ENCODE data around the gene PMS1.
"Not testable (repeated sequence)": the region's sequence is repeated elsewhere in the genome, so short reads cannot be mapped to it uniquely, and the experiment has no call there.

Gene PMS1

GRCh38 chr2:189783927-189784867 is at the start of gene PMS1, which contains the start of gene ORMDL1:
Gene PMS1, plus strand, starts transcription at chr2:189784450. Its CDS starts 7,360 bp downstream, at chr2:189791810.
Gene ORMDL1, minus strand, starts transcription at chr2:189784339. Its CDS starts 1,744 bp downstream, at chr2:189782595.
- DNase-seq, result peak; percentile 97

- no peak for DNase-seq
Measured at GRCh38 chr2:189751080-189751658, 33.1 kb upstream of the PMS1 start.

GRCh38 chr2:189756311-189756952 is 27.8 kb upstream of the PMS1 start:
- DNase-seq, result no peak

- not testable (repeated sequence) for DNase-seq
Measured at GRCh38 chr2:189760154-189760553, 24.1 kb upstream of the PMS1 start.

GRCh38 chr2:189762229-189762550 is 22.1 kb upstream of the PMS1 start:
- DNase-seq, result no peak

- peak; percentile 89 to 91 for DNase-seq
Measured at GRCh38 chr2:189762551-189763298, 21.5 kb upstream of the PMS1 start, which contains the start of gene OSGEPL1. Gene OSGEPL1, minus strand, starts transcription at chr2:189762792. Its CDS starts 1,152 bp downstream, at chr2:189761640.

- DNase-seq, result no peak
Measured at GRCh38 chr2:189763908-189764661, 20.2 kb upstream of the PMS1 start.

GRCh38 chr2:189770590-189771322 is 13.5 kb upstream of the PMS1 start:
- no peak for DNase-seq

GRCh38 chr2:189772212-189772611 is 12.0 kb upstream of the PMS1 start:
- DNase-seq, result no peak

- no peak for DNase-seq
Measured at GRCh38 chr2:189782221-189782671, 2.0 kb upstream of the PMS1 start.

GRCh38 chr2:189783451-189783926 is 761 bp upstream of the PMS1 start:
- DNase-seq, result peak in 1 of 2 donors; percentile 41

- no peak for DNase-seq
Measured at GRCh38 chr2:189791338-189792042, 7.2 kb downstream of the PMS1 start.

GRCh38 chr2:189794310-189794709 is 10.1 kb downstream of the PMS1 start:
- DNase-seq, result no peak

- DNase-seq, result peak in 1 of 2 donors; percentile 7
Measured at GRCh38 chr2:189797902-189798301, 13.7 kb downstream of the PMS1 start.

- DNase-seq, result peak in 1 of 2 donors; percentile 59
Measured at GRCh38 chr2:189798312-189799029, 14.2 kb downstream of the PMS1 start.

- DNase-seq, result no peak
Measured at GRCh38 chr2:189799030-189799331, 14.7 kb downstream of the PMS1 start.

GRCh38 chr2:189799531-189799930 is 15.3 kb downstream of the PMS1 start:
- DNase-seq, result no peak

GRCh38 chr2:189802396-189802912 is 18.2 kb downstream of the PMS1 start:
- no peak for DNase-seq

GRCh38 chr2:189803431-189803830 is 19.2 kb downstream of the PMS1 start:
- no peak for DNase-seq
